NCI-H748 (cell line): ENCODE results near the gene GPC1.

Experiments
- DNase-seq: peaks from one replicate; lab custom pipeline; 2025; ENCODE audit not compliant: unreplicated experiment; lab: John Stamatoyannopoulos, UW

The GPC1 gene

GRCh38 chr2:240454106-240454901, 18.8 kb downstream of the GPC1 start:
- DNase-seq, result peak; percentile 25

GRCh38 chr2:240455272-240455646, 19.8 kb downstream of the GPC1 start:
- no peak for DNase-seq

GRCh38 chr2:240455647-240456446, 20.4 kb downstream of the GPC1 start:
- no peak for DNase-seq

GRCh38 chr2:240456447-240457222, 21.2 kb downstream of the GPC1 start:
- no peak for DNase-seq

DNA sequence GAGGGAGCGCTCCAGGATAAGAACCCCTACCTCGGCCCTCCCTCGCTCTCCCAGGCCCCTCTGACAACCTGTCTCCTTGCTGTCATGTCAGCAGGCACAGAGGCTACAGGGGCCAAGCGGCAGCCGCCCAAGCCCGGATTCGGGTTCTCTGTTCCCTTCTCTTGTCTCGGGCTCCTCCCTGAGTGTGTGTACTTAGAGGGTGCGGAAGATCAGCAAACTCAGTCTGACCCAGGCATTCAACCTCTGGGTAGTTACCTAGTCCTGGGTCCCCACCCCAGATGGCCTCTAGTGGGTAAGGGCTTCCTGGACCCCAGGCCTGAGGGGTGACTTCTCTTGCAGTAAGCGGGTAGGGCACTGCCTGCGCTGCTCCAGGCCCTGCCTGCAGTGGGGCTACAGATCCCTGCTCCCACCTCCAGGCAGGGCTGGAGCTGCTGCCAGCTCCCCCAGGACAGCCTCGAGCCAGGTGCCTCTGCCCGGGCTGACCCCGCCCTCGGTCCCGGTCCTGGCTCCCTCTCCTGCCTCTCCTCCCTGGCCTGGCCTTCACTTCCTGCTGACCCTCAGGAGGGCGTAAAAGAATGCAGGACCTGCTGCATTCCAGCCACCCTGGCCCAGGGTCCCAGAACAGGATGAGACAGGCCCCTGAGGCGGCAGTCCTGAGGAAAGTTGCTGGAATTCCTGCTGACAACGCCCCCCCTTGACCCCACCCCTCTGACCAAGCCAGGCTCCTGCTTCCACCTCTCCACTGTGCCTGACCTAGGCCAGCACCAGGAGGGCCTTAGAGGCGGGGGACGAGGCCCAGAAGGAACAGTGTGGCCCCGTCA, 22.0 kb downstream of the GPC1 start:
- DNase-seq, result no peak

GRCh38 chr2:240458044-240458899, 22.8 kb downstream of the GPC1 start:
- DNase-seq, result no peak

DNA sequence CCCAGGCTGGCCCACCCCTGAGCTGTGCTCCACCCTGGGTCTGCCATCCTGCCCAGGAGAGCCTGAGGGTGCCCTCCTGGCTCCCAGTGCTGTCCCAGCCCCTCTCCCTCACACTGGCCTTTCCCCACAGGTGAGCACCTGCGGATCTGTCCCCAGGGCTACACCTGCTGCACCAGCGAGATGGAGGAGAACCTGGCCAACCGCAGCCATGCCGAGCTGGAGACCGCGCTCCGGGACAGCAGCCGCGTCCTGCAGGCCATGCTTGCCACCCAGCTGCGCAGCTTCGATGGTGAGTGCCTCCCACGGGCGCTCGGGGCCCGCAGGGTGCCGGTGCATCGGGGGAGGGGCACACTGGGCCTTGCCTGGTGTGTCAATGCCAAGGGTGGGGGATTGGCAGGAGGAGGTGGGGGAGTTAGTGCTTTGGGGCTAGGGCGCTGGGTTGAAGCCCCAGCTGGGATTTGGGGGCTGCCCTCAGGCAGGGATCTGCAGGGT, 23.5 kb downstream of the GPC1 start:
- DNase-seq, result no peak

DNA sequence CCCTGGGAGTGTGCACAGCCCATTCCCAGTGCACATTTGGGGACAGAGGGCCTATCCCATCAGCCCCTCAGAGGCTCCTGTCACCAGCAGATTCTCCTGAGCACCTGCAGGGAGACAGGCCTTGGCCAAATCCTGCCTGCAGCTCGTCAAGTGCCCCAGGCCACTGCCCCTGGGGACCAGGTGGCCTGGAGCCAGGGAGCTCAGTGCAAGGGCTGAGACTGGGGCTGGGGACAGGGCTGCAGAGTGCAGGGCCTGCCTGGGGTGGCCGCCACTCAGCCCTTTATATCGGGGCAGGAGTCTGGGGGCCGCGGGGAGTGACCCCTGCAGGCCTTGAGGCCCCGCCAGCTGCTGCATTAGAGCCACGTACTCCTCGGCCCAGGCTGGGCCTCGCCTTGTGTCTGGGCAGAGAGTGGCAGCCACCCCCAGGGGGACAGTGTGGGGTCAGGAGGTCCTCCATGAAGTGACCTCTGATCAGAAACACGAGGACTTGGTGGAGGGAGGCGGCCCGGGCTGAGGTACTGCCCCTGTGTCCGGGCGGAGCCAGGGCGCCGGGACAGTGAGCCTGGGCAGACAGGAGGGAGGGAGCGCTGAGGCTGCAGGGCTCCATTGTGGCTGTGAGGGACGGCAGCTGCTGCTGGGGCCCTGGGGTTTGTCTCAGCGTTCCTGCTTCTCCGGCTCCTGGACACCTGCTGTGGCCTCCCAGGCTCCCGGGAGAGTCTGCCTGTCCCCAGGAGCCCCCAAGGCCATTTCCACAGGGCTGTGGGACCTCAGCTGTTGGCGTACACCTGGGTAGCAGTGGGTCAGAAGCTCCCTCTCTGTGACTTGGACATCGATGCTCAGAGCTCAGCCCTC, 24.2 kb downstream of the GPC1 start:
- DNase-seq, result no peak

DNA sequence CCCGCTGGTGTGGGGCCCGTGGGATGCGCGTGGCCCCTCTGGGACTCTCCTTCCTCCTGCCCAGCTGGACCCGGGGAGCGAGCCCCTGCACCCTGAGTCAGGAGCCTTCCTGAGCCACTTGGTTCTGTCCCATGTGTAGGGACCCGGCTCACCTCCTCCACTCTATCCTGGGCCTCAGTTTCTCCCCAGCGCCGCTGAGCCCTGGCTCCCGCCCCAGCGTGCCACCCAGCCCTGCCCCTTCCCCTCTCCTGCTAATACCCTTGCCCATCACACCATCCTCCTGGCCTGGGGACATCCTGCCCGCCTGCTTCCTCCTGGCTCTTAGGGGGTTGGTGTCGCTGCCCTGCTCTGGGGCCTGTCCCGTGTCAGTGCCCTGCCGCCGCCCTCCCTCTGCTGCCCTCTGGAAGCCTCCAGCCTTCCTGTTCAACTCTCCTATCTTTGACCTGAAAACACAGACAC, 24.8 kb downstream of the GPC1 start:
- DNase-seq, result no peak

GRCh38 chr2:240460781-240461431, 25.4 kb downstream of the GPC1 start:
- DNase-seq, result no peak

- DNase-seq, result no peak
These were observed 26.1 kb downstream of the GPC1 start for GRCh38 chr2:240461471-240462072.

- DNase-seq, result no peak
These were observed 26.7 kb downstream of the GPC1 start for GRCh38 chr2:240462073-240462706.

DNA sequence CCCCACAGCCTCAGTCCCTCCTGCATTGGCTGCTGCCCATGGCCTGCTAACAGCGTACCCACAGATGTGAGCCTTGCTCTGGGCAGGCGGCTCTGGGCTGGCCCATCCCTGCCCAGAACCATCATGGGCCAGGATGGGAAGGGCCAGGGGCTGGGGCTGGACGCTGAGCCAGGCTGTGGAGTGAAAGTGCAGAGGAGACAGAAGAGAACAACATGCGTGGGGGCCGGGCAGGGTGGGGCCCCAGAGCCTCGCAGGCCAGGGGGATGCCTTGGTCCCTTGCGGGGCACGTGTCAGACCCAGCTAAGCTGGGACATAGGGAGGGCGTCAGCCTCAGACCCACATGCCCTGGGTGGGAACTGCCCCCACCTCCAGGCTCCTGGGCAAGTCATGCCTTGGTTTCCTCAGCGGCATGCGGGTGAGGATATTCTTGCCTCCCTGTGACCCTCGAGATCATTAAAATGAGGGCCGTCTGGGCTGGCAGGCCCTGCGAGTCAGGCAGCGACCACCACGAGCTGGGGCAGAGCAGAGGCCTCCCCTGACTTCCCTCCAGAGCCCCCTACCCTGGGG, 27.3 kb downstream of the GPC1 start:
- DNase-seq, result no peak

DNA sequence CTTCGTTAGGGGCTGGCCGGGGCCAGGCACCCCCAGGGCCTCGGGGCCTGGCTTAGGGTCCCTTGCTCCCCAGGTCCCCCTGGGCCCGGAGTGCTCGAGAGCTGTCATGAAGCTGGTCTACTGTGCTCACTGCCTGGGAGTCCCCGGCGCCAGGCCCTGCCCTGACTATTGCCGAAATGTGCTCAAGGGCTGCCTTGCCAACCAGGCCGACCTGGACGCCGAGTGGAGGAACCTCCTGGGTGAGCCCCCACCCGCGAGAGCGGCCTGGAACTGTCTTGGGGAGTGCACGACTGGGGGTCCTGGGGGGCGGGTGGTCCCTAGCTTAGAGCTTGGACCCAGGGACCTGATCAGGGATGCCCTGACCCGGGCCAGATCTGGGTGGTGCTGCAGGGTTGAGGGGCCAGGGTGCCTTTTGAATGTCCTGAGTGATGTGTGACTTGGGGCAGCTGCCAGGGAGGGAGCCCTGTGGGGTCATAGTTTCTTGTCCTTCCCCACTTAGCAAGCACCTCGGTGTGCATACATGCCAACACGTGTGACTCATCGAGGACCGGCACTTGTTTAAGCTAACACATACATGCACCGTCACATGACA, 27.9 kb downstream of the GPC1 start:
- DNase-seq, result no peak

DNA sequence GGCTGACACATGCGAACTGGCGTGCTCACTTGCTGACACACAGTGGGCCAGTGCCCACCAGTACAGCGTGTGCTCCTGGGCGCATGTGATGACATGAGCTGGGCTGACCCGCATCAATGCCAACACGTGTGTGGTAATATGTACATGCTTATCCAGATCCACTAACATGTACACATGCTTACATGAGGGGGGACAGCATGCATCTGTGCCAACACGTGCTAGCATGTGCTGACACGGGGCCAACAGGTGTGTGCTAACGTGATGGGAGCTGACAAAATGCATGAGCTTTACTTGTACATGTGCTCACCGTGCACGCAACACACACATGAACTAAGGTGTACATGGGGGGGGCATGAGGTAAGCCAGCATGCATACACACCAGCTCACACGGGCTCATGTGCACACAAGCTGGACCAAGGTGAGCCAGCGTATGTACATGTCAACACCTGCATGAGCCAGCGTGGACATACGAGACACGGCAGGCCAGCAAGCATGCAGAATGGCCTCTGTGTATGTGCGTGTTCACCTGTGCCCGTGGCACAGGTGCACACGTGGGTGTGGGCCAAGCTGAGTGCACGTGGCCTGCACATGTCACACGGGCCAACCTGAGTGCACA, 28.5 kb downstream of the GPC1 start:
- no peak for DNase-seq
